HG02798 (cell line): Measurements from ENCODE around the gene PSD4.

ENCODE experiments used
- ATAC-seq: cut with Tn5 transposase; IDR thresholded peaks from one replicate; pipeline ENCODE4 v1.9.1; 2021; ENCODE audit warnings: mild to moderate bottlenecking; ENCODE audit not compliant: unreplicated experiment, poor library complexity

Gene PSD4

GRCh38 chr2:113166187-113166645, 7.6 kb upstream of the PSD4 start:
- no peak for ATAC-seq

- no peak for ATAC-seq
Measured at GRCh38 chr2:113167115-113167932, 6.4 kb upstream of the PSD4 start.

DNA sequence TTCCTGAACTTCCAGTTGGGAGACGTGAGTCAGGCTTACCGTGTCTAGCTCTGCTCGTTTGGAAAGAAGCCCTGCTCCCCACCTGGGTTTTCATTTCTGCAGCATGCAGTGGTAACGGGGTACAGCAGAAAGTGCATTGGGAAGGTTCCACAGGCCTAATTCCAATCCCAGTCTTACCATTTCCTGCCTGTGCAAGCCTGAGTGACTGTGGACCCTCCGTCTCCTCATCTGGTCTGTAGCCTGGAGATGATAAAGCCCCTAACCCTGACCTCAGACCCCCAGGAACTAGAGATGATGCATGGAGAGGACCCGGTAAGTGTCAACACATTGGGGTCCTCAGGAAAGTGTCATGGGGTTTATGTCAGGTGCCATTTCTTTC, 5.8 kb upstream of the PSD4 start:
- no peak for ATAC-seq

GRCh38 chr2:113169002-113169530, 4.7 kb upstream of the PSD4 start:
- ATAC-seq: no peak

DNA sequence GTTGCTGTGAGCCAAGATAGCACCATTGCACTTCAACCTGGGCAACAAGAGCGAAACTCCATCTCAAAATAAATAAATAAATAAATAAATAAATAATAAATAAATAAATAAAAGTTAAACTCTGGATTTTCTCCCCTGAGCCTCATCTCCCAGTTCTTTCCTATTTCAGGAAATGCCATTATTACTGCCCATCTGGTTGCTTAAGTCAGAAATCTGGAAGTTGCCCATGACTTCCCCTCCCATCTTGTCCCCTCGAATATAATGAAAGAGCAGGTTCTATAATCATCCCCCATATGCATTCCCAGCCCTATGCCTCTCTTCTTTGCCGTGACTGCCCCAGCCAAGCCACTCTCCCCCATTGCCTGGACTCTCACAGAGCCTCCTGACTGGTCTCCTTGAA, 4.2 kb upstream of the PSD4 start:
- no peak for ATAC-seq

GRCh38 chr2:113171334-113172075, 2.3 kb upstream of the PSD4 start:
- no peak for ATAC-seq

- no peak for ATAC-seq
Measured at GRCh38 chr2:113172721-113173541, 840 bp upstream of the PSD4 start.

DNA sequence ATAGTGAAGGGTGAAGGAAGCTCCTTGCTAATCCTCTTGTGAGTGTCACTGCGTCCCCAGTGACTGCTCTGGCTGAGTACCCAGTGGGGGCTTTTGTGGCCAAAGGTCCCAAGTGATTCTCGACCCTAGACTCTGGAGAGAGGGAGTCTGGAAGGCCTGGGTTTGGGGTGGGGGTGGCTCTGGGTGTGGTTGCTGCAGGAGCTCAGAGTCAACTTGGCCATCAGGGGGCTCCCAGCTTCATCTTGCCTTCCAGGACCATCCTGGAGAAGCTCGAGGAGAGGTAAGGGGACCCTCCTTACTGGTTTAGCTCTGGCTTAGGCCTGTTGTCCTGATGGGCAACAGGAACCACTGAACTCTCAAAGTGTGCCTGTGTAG, 592 bp downstream of the PSD4 start:
- no peak for ATAC-seq

GRCh38 chr2:113175042-113175628, 1.4 kb downstream of the PSD4 start:
- peak; percentile 70 for ATAC-seq

- no peak for ATAC-seq
Measured at GRCh38 chr2:113175736-113176695, 2.2 kb downstream of the PSD4 start.

DNA sequence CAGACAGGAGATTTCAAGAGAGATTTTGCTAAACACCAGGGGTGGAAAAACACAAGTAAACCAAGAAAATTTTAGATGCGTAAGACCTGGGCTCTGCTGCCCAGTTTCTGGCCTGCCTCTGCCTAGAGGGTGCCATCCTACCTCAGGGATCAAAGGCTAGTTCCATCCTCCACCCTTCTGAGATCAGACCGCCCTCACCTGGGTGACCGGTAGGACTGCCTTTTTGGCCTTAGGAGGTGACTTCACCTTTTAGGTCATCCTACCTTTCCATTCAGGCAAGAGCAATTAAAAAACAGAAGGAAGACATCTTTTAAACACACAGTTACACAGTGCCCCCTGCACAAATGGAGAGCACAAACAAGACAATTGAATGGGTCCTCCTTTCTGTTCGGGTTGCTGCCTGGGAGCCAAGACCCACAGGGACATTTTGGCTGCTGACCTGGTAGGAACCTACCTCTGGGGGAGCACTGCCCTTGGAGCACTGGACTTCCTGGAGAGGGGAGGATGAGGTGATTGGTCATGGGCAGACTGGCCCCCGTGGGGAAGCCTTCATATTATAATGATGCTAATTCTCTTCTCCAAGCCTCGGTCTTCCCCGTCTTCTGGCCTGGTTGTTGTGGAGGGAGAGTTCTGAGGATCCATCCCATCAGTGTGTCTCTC, 3.1 kb downstream of the PSD4 start:
- ATAC-seq: no peak

- ATAC-seq: no peak
Measured at GRCh38 chr2:113178069-113178746, 4.4 kb downstream of the PSD4 start.

GRCh38 chr2:113178891-113179290, 5.1 kb downstream of the PSD4 start:
- no peak for ATAC-seq

DNA sequence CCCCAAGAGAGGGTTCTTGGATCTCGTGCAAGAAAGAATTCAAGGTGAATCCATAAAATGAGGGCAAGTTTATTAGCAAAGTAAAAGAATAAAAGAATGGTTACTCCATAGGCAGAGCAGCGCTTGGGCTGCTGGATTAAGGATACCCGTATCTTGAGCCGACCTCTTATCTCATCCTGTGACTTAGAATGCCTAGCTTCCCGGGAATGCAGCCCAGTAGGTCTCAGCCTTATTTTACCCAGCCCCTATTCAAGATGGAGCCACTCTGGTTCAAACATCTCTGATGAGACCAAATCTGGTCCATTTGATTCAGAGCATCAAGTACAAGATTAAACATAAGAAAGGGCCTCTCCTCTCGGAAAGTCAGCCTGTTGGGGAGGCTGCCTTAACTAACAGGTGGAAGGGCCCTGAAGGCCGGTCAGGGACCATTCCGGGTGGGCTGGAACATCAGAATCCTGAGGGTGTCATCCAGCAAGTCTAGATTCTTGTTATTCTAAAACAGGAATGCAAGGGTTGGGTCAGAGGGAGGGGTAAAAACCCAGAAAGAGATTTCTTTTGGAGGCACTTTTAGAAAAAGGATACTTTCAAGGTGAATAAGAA, 5.8 kb downstream of the PSD4 start:
- ATAC-seq: no peak

DNA sequence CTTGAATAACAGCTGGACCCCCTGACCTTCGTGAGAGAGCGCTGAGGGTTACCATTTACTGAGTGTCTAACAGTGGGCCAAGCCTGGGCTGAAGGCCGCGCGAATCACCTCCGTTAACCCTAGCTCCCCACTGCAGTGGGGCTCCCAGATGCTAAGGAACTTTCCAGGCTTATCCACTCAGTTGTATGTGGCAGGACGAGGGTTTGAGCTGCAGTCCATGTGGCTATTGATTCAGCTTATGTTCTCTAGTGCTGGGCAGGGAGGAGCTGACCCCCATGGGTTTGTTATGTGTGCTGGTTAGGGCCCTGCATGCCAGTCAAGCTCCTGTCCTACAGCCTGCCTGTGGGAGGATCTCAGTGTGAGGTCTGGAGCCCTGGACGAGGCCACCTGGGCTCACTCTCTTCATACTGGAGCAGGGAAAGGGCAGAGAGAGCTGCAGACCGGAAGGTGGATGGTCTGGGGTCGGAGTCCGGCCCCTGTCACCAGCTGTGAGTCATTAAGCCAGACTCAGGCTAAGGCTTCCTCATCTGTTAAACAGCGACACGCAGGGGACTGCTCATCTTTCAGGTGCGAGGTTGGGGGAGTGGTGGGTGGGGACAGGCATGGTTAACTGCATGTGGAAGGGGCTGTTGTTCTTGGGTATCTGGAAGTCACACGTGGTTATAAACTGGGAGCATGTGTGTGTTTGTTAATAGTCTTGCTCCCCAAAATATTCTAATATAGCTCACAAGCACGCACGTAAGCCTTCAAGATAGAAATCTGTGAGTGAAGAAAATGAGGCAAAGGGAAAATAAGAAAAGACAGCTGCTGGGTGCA, 6.6 kb downstream of the PSD4 start:
- ATAC-seq: no peak

- no peak for ATAC-seq
Measured at GRCh38 chr2:113181258-113182051, 7.7 kb downstream of the PSD4 start.
